SK-N-SH (cell line): ENCODE results near the gene PLCH1. TPM values are rescaled to one million over a fixed set of nuclear protein-coding genes. Genes with fewer than 3 reads are reported as not detected.
A peak's percentile ranks its signal among the peaks of the same experiment; 100 is the strongest.

ENCODE experiments used
- CTCF ChIA-PET: fragments of 300-600, 350-600 bp; formaldehyde crosslinking; extraction: SDS; loops from one replicate; lab custom pipeline; 2021; lab: Yijun Ruan, JAX
- POLR2A ChIA-PET: fragments of 350-600 bp; sonication (Branson Sonifier 250); formaldehyde crosslinking; extraction: SDS; loops from one replicate; lab custom pipeline; 2020; ENCODE audit warnings: antibody characterized with exemption, inconsistent platforms; lab: Yijun Ruan, JAX
- DNase-seq: peaks from one replicate; pipeline ENCODE4 v3.0.0; 2012
- H2AFZ ChIP-seq: fragments of 200-600 bp; sonication (generic); 2 replicates; pipeline ENCODE4 v1.8.1; 2016; ENCODE audit warnings: antibody characterized with exemption, mild to moderate bottlenecking, low read depth
- H3F3A ChIP-seq: fragments of 200-600 bp; sonication (generic); replicated peaks from 2 replicates; pipeline ENCODE3; 2016; ENCODE audit warnings: antibody characterized with exemption, mild to moderate bottlenecking; ENCODE audit not compliant: insufficient read depth
- H3K27ac ChIP-seq, 2 experiments: fragments of 200-500 bp in 1 of 2; fragments of 200-600 bp in 1 of 2; sonication (Bioruptor generic) in 1 of 2; sonication (generic), shearing (Covaris generic) in 1 of 2; 2 replicates each; pipeline versions ENCODE4 v1.5.1 to v1.6.1; 2014 to 2016; ENCODE audit warnings: low read depth in 2 of 2, inconsistent platforms in 1 of 2, low read length in 1 of 2, mild to moderate bottlenecking in 1 of 2, mixed read lengths in 1 of 2
- H3K27me3 ChIP-seq: fragments of 200-600 bp; sonication (generic), shearing (Covaris generic); 2 replicates; pipeline ENCODE4 v1.6.1; 2016; ENCODE audit warnings: mixed run types; ENCODE audit not compliant: insufficient read depth
- H3K36me3 ChIP-seq, 2 experiments: fragments of 200-500 bp in 1 of 2; fragments of 200-600 bp in 1 of 2; sonication (Bioruptor generic) in 1 of 2; sonication (generic) in 1 of 2; replicated peaks in 1 of 2; 2 replicates each; pipeline versions ENCODE3 to v1.5.1; 2014 to 2016; ENCODE audit warnings: low read length in 1 of 2, mild to moderate bottlenecking in 1 of 2; ENCODE audit not compliant: insufficient read depth in 2 of 2, control insufficient read depth in 1 of 2
- H3K4me1 ChIP-seq, 2 experiments: fragments of 200-500 bp in 1 of 2; fragments of 200-600 bp in 1 of 2; sonication (Bioruptor generic) in 1 of 2; sonication (generic), shearing (Covaris generic) in 1 of 2; 2 replicates each; pipeline versions ENCODE4 v1.5.1 to v1.6.1; 2014 to 2016; ENCODE audit warnings: low read depth in 1 of 2, low read length in 1 of 2, mixed run types in 1 of 2; ENCODE audit not compliant: insufficient read depth in 2 of 2, control insufficient read depth in 1 of 2
- H3K4me2 ChIP-seq: fragments of 200-600 bp; sonication (generic), shearing (Covaris generic); 2 replicates; pipeline ENCODE4 v1.6.1; 2017; ENCODE audit warnings: mixed run types
- H3K4me3 ChIP-seq, 2 experiments: fragments of 200-500 bp in 1 of 2; fragments of 200-600 bp in 1 of 2; sonication (Bioruptor generic) in 1 of 2; sonication (generic), shearing (Covaris generic) in 1 of 2; 2 replicates each; pipeline versions ENCODE4 v1.5.1 to v1.8.1; 2014 to 2016; ENCODE audit warnings: low read depth in 2 of 2, inconsistent platforms in 1 of 2, low read length in 1 of 2, mild to moderate bottlenecking in 1 of 2, mixed read lengths in 1 of 2, moderate library complexity in 1 of 2
- H3K79me2 ChIP-seq: fragments of 200-600 bp; sonication (generic); 2 replicates; pipeline ENCODE4 v1.8.1; 2017; ENCODE audit warnings: mild to moderate bottlenecking; ENCODE audit not compliant: insufficient read depth
- H3K9ac ChIP-seq: fragments of 200-600 bp; sonication (generic); 2 replicates; pipeline ENCODE4 v1.6.1; 2017; ENCODE audit warnings: mixed run types
- H3K9me2 ChIP-seq: fragments of 200-600 bp; sonication (generic); 2 replicates; pipeline ENCODE4 v1.6.1; 2017; ENCODE audit warnings: mixed run types
- H3K9me3 ChIP-seq: fragments of 200-600 bp; sonication (generic); 2 replicates; pipeline ENCODE4 v1.6.1; 2017; ENCODE audit warnings: mixed run types, mild to moderate bottlenecking, moderate library complexity
- H4K20me1 ChIP-seq: fragments of 200-600 bp; sonication (generic); 2 replicates; pipeline ENCODE4 v1.6.1; 2017; ENCODE audit warnings: mild to moderate bottlenecking, mixed run types; ENCODE audit not compliant: insufficient read depth
- CTCF ChIP-seq: fragments of 200-600 bp; sonication (generic); IDR thresholded peaks from 2 replicates; pipeline ENCODE4 v1.6.1; 2017; ENCODE audit warnings: antibody characterized with exemption, mild to moderate bottlenecking, moderate library complexity
- FOSL2 ChIP-seq: IDR thresholded peaks from 2 replicates; pipeline ENCODE4 v1.4.0; 2012; ENCODE audit warnings: low read depth, mild to moderate bottlenecking, moderate library complexity, borderline replicate concordance
- JUND ChIP-seq: IDR thresholded peaks from 2 replicates; pipeline ENCODE4 v1.4.0; 2012
- NFIC ChIP-seq: IDR thresholded peaks from 2 replicates; pipeline ENCODE4 v1.4.0; 2012; ENCODE audit warnings: borderline replicate concordance
- PBX3 ChIP-seq: IDR thresholded peaks from 2 replicates; pipeline ENCODE4; 2012
- POLR2AphosphoS5 ChIP-seq: IDR thresholded peaks from 2 replicates; pipeline ENCODE4 v1.6.1; 2012; ENCODE audit warnings: low read depth, low read length
- RAD21 ChIP-seq: IDR thresholded peaks from 2 replicates; pipeline ENCODE4 v1.6.1; 2012; ENCODE audit warnings: mild to moderate bottlenecking, low read length
- RCOR1 ChIP-seq: fragments of 150-350 bp; IDR thresholded peaks from 2 replicates; pipeline ENCODE4 v1.6.1; 2017; ENCODE audit warnings: antibody characterized with exemption, low read length
- SIN3A ChIP-seq: IDR thresholded peaks from 2 replicates; pipeline ENCODE4 v1.6.1; 2012; ENCODE audit warnings: low read depth, mild to moderate bottlenecking, low read length, moderate library complexity, borderline replicate concordance
- TCF12 ChIP-seq: IDR thresholded peaks from 2 replicates; pipeline ENCODE4 v1.4.0; 2012
- USF1 ChIP-seq: IDR thresholded peaks from 2 replicates; pipeline ENCODE4 v1.4.0; 2012; ENCODE audit warnings: low read depth, borderline replicate concordance
- WGBS: methylation state at CpG from one replicate; pipeline ENCODE4 v1.1.6; 2017; ENCODE audit warnings: low lambda C conversion rate; 5-methylcytosine and 5-hydroxymethylcytosine counted together
- polyA plus RNA-seq, 3 experiments: library from polyadenylated mRNA; depleted of rRNA; stranded (reverse); fragments of >200 nt; gene quantifications; 2 replicates each; pipeline ENCODE4 v1.2.3, GENCODE V29; 2012

The PLCH1 gene
- polyA plus RNA-seq, 1 of the 3 experiments (the other 2 are of a cell fraction): 0.26 TPM

- no peaks in the 10 kb centered on the region for H3K79me2 ChIP-seq
- no peak overlapping the region for H2AFZ ChIP-seq
- H3K9me2 ChIP-seq: no peaks in the 10 kb centered on the region
- no peak overlapping the region for H3K9ac ChIP-seq
- H3F3A ChIP-seq: no peaks in the 10 kb centered on the region
- no peaks in the 10 kb centered on the region for H3K9me3 ChIP-seq
- no peak overlapping the region for H3K4me3 ChIP-seq
- H3K27me3 ChIP-seq: no peaks in the 10 kb centered on the region; the same call in 1 of the 2 replicates
- no peaks in the 10 kb centered on the region for H3K4me1 ChIP-seq
- ChIA-PET CTCF (interaction anchor here (1.0 to 5.0 kb wide), 3 partner anchors 35 to 384 kb away, joined by 3 to 16 read pairs (median 3); no protein-coding TSS in a partner anchor), POLR2A (no interaction called here)
- WGBS: 70% methylated on average over 4 of the region's 4 CpGs
- H4K20me1 ChIP-seq: no peaks in the 10 kb centered on the region
- no peak overlapping the region for H3K27ac ChIP-seq
- TF ChIP-seq SIN3A (no peak), POLR2AphosphoS5 (no peak), USF1 (no peak), RCOR1 (no peak), FOSL2 (no peak), CTCF (no peak), RAD21 (no peak), TCF12 (no peak)
- no peak overlapping the region for H3K4me2 ChIP-seq
- H3K36me3 ChIP-seq: no peaks in the 10 kb centered on the region
- DNase-seq: no peak
These were observed 8.5 kb downstream of the PLCH1 start for GRCh38 chr3:155736381-155736780.

GRCh38 chr3:155730843-155731242 lies 14.0 kb downstream of the PLCH1 start:
- DNase-seq: no peak
- ChIA-PET CTCF (interaction anchor here (0.8 to 1.4 kb wide), 2 partner anchors 8 to 13 kb away, joined by 3 to 5 read pairs; no protein-coding TSS in a partner anchor), POLR2A (no interaction called here)
- no peak overlapping the region for H3K27ac ChIP-seq
- no peak overlapping the region for H2AFZ ChIP-seq
- H3K9me3 ChIP-seq: no peaks in the 10 kb centered on the region
- no peaks in the 10 kb centered on the region for H3K27me3 ChIP-seq
- no peaks in the 10 kb centered on the region for H4K20me1 ChIP-seq
- WGBS: no CpG with 5 or more reads among the region's 2 CpGs
- H3K4me3 ChIP-seq: no peak overlapping the region
- H3K36me3 ChIP-seq: no peaks in the 10 kb centered on the region
- H3K4me2 ChIP-seq: no peak overlapping the region
- H3K9me2 ChIP-seq: no peaks in the 10 kb centered on the region
- no peaks in the 10 kb centered on the region; a peak in 1 of 4 replicates for H3K4me1 ChIP-seq
- H3K9ac ChIP-seq: no peak overlapping the region
- TF ChIP-seq TCF12: no peak
- TF ChIP-seq NFIC: 0 out of 2 replicates have a peak, but pooled peaks have one; percentile 11
- TF ChIP-seq FOSL2: no peak
- no peak for TF ChIP-seq PBX3
- no peak for TF ChIP-seq JUND
- no peak for TF ChIP-seq CTCF
- H3K79me2 ChIP-seq: no peaks in the 10 kb centered on the region
- H3F3A ChIP-seq: no peaks in the 10 kb centered on the region
